GM18870 (cell line): ENCODE data around the gene CADM1.

Experiments used
- ATAC-seq: cut with Tn5 transposase; IDR thresholded peaks from one replicate; pipeline ENCODE4 v1.9.1; 2021; ENCODE audit warnings: moderate library complexity; ENCODE audit not compliant: unreplicated experiment

Gene CADM1

GRCh38 chr11:115408036-115408921, 95.9 kb downstream of the CADM1 start:
- no peak for ATAC-seq

DNA sequence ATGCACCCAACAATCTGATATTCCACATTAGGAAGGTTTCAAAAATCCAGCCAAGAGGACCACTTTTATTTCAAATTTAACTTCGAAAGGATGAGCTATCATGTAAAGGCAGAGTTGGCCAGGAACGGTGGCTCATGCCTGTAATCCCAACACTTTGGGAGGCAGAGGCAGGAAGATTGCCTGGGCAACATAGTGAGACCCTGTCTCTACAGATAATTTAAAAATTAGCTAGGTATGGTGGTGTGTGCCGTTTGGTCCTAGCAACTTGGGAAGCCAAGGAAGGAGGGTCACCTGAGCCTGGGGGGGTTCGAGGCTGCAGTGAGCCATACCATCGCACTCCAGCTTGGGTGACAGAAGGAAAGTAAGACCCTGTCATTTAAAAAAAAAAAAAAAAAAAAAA, 96.7 kb downstream of the CADM1 start:
- no peak for ATAC-seq

DNA sequence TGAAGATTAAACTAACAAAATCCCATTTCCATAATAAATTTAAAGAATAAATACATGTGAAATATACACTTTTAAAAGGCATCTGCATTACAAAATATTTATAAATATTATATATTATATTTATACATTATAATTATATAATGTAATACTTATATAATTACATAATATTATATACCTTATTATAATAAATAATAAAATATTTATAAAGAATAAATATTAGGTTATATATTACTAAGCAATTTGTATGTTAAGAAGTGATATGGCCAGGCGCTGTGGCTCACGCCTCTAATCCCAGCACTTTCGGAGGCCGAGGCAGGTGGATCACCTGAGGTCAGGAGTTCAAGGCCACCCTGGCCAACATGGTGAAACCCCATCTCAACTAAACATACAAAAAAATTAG, 97.8 kb downstream of the CADM1 start:
- no peak for ATAC-seq

GRCh38 chr11:115398333-115399080, 105.7 kb downstream of the CADM1 start:
- no peak for ATAC-seq

GRCh38 chr11:115396533-115396932, 107.7 kb downstream of the CADM1 start:
- no peak for ATAC-seq

- no peak for ATAC-seq
Observed at GRCh38 chr11:115393950-115394349, 110.3 kb downstream of the CADM1 start.

- no peak for ATAC-seq
Observed at GRCh38 chr11:115391598-115391997, 112.6 kb downstream of the CADM1 start.

- ATAC-seq = no peak
Observed at GRCh38 chr11:115391160-115391559, 113.1 kb downstream of the CADM1 start.

DNA sequence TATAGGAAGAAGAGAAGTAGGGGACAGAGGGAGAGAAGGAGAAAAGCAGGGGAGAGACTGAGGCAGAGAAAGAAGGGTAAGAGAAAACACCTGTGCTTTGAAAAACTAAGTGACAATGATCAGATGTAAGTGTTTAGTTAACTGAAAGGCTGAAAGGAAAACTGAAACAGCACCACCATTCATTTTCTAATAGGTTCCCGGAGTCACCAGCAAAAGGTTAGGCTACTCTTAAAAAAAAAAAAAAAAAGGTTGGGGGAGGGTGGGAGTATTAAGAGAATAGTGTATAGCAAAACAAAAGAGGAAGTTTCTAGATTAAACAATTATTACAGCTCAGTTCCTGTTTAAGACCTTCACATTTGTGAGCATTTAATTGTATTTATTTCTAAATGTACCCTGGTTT, 113.8 kb downstream of the CADM1 start:
- no peak for ATAC-seq

DNA sequence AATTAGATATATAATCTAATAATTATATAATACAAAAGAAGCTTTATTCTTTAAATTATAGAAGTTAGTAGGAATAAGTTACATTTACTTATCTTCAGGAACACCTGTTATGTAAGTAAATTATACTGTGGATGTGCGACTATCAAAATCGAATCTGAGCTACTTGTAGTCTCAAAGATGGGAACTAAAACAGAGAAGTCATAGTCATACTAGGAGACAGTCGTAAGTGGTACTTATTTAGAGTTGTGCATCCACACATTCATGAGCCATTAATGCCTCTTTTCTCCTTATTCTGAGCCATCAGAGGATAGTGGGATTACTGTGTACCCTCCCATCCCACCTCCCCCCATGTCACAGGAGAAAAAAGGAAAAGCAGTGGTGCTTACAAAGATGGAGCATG, 114.4 kb downstream of the CADM1 start:
- no peak for ATAC-seq

DNA sequence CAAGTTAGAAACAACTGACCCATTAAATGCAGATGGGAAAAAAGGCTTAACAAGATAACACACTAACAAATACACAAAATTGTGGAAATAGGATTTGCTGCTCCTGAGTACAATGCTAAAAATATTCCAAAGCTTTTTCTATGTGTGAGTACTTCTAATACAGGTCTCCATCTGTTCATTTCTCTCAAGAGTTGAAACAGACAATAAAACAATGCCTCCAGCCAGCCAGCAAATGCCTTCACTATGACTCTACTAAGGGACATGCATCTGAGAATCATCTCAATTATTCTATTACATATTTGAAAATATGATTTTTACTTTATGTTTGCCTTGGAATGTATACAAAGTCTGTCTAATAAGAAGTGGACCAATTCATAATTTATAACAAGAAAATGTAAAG, 119.0 kb downstream of the CADM1 start:
- no peak for ATAC-seq

GRCh38 chr11:115384236-115384635, 120.0 kb downstream of the CADM1 start:
- ATAC-seq = no peak

- no peak for ATAC-seq
Observed at GRCh38 chr11:115383431-115383830, 120.8 kb downstream of the CADM1 start.

DNA sequence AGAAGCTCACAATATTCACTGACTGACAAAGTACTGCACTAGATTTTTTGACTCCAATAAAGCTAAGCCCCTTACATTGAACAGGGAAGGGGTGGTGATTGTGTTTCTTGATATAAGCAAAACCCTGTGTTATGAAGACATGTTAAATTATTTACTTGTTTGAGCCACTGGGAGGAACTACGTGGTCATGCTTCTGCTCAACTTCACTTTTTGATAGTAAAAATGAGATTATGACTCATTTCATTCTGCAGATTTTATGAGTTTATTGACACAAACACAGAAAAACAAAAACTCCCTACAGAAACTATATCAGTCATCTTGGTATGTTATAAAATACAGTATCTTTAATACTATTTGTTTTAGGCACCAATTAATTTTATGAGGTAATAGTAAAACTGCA, 124.7 kb downstream of the CADM1 start:
- peak; percentile 55 for ATAC-seq

- ATAC-seq = no peak
Observed at GRCh38 chr11:115378557-115378956, 125.7 kb downstream of the CADM1 start.

- no peak for ATAC-seq
Observed at GRCh38 chr11:115377882-115378296, 126.3 kb downstream of the CADM1 start.

DNA sequence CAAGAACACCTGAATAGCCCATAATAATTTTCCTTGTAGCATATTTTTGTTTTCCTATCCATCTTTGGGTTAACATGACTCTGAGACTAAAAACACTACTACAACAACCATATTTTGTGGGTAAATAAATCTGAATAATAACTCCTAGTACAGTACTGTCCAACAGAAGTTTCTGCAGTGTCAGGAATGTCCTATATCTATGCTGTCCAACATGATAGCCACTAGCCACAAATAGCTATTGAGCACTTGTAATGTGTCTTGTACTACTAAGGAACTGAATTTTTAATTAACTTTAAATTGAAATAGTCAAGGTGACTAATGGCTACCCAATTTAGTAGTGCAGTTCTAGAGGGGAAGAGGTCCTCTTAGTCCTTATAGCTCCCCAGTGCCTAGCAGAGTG, 135.6 kb downstream of the CADM1 start:
- no peak for ATAC-seq

GRCh38 chr11:115366826-115367225, 137.4 kb downstream of the CADM1 start:
- no peak for ATAC-seq

GRCh38 chr11:115365907-115366306, 138.3 kb downstream of the CADM1 start:
- ATAC-seq = no peak

DNA sequence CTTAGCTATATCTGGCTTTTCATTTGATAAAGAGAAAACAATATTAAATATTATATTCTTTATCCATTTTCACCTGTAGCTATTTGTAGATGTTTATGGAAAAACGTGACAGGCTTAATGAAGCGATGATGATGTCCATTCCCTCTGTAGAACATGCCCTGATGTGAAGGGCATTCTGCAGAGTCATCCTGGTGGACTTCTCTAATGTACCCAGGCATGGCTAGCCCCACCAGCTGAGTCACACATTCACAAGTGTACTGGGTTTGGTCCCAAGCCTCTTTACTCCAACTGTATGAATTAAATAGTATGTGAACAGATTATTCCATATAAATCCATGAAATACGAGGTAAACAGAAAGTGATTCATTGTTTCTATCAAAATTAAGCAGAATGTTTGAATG, 139.3 kb downstream of the CADM1 start:
- ATAC-seq = no peak

- ATAC-seq = no peak
Observed at GRCh38 chr11:115363921-115364320, 140.3 kb downstream of the CADM1 start.

DNA sequence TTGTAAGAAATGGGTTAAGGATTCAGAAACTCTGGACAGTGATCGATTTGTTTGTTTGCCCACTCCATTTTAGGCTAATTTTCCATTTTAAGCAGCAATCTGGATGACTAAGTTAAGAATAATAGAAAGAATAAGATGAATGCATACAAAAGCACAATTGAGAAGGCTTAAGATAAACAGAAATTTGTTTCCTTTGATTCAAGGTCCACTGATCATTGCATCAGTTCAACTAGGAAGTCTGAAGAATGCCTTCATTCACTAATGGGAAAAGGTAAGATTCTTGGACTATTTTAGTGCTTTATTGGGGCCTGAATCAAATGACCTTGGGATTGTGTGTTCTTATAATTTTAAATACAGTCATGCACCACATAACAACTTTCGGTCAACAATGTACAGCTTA, 140.8 kb downstream of the CADM1 start:
- no peak for ATAC-seq
